HG03469 (cell line): ENCODE data around the gene MX1.

Source experiments
- ATAC-seq: cut with Tn5 transposase; IDR thresholded peaks from one replicate; pipeline ENCODE4 v1.9.1; 2021; ENCODE audit warnings: mild to moderate bottlenecking, moderate library complexity, moderate number of reproducible peaks; ENCODE audit not compliant: unreplicated experiment

The MX1 gene

GRCh38 chr21:41458121-41458520, 32.1 kb downstream of the MX1 start:
- no peak for ATAC-seq

GRCh38 chr21:41458559-41458958, 32.5 kb downstream of the MX1 start:
- ATAC-seq: no peak

GRCh38 chr21:41459884-41460534, 34.0 kb downstream of the MX1 start:
- ATAC-seq: no peak

GRCh38 chr21:41460578-41461527, 34.8 kb downstream of the MX1 start:
- no peak for ATAC-seq

GRCh38 chr21:41465176-41465781, 39.2 kb downstream of the MX1 start:
- ATAC-seq: no peak

- ATAC-seq: no peak
These were observed 40.2 kb downstream of the MX1 start for GRCh38 chr21:41466024-41466820.

GRCh38 chr21:41470054-41470453, 44.0 kb downstream of the MX1 start:
- no peak for ATAC-seq

GRCh38 chr21:41472753-41473548, 46.9 kb downstream of the MX1 start:
- ATAC-seq: no peak

GRCh38 chr21:41475714-41476420, 49.8 kb downstream of the MX1 start:
- no peak for ATAC-seq

- no peak for ATAC-seq
These were observed 51.7 kb downstream of the MX1 start for GRCh38 chr21:41477641-41478318.

- no peak for ATAC-seq
These were observed 52.5 kb downstream of the MX1 start for GRCh38 chr21:41478319-41479177.

- no peak for ATAC-seq
These were observed 53.6 kb downstream of the MX1 start for GRCh38 chr21:41479686-41480085.

GRCh38 chr21:41480086-41480690, 54.1 kb downstream of the MX1 start:
- no peak for ATAC-seq

- no peak for ATAC-seq
These were observed 55.2 kb downstream of the MX1 start for GRCh38 chr21:41481191-41481590.

GRCh38 chr21:41482301-41482700, 56.3 kb downstream of the MX1 start:
- no peak for ATAC-seq

- no peak for ATAC-seq
These were observed 56.9 kb downstream of the MX1 start for GRCh38 chr21:41482980-41483379.

- no peak for ATAC-seq
These were observed 57.4 kb downstream of the MX1 start for GRCh38 chr21:41483415-41483814.

GRCh38 chr21:41483973-41484372, 57.9 kb downstream of the MX1 start:
- ATAC-seq: no peak
